Natural killer cell treated with Interleukin-12 subunit alpha and Interleukin-12 subunit beta and Interleukin-15 and Interleukin-18, amount 100 ng/mL, for 72 hours (primary cell): Measurements from ENCODE around the gene GAMT. TPM values are rescaled to one million over a fixed set of nuclear protein-coding genes. Genes with fewer than 3 reads are reported as not detected.
"Not testable (repeated sequence)": the region's sequence is repeated elsewhere in the genome, so short reads cannot be mapped to it uniquely, and the experiment has no call there.

Source experiments
- ATAC-seq, 2 donors: fragments of 150-1000 bp; cut with Tn5 transposase in 1 of 2; sonication (Bioruptor Pico), chemical (Tn5 transposase) in 1 of 2; 2 replicates each; pipeline ENCODE4 v1.10.0; 2021
- DNase-seq: peaks from one replicate; pipeline ENCODE4 v3.0.0; 2022; ENCODE audit warnings: low spot score
- H3K27ac Mint-ChIP-seq, 2 donors: 1 replicate in 1 of 2; 2 replicates in 1 of 2; pipeline ENCODE4 v1.8.0; 2022; ENCODE audit warnings: mixed read lengths in 2 of 2, mild to moderate bottlenecking in 1 of 2, moderate library complexity in 1 of 2
- H3K27me3 Mint-ChIP-seq, 2 donors: 1 replicate in 1 of 2; 2 replicates in 1 of 2; pipeline ENCODE4 v1.8.0; 2022; ENCODE audit warnings: mixed read lengths in 2 of 2
- H3K36me3 Mint-ChIP-seq: one replicate; pipeline ENCODE4 v1.8.0; 2022; ENCODE audit warnings: mixed read lengths
- H3K4me1 Mint-ChIP-seq, 2 donors: 1 replicate in 1 of 2; 2 replicates in 1 of 2; pipeline ENCODE4 v1.8.0; 2022; ENCODE audit warnings: low read depth in 2 of 2, mixed read lengths in 2 of 2, mild to moderate bottlenecking in 1 of 2
- H3K4me3 Mint-ChIP-seq: one replicate; pipeline ENCODE4 v1.8.0; 2022; ENCODE audit warnings: mixed read lengths
- H3K9me3 Mint-ChIP-seq: 2 replicates; pipeline ENCODE4 v1.8.0; 2022; ENCODE audit warnings: mixed read lengths
- total RNA-seq, 2 donors: library from RNA; stranded (reverse); gene quantifications; one replicate each; pipeline ENCODE4 v1.2.3, GENCODE V29; 2022

Gene GAMT
- total RNA-seq, 2 donors from 2014 or later, result 5.2 to 15.6 TPM

- H3K27me3 Mint-ChIP-seq, result no peaks in the 10 kb centered on the region
- H3K4me1 Mint-ChIP-seq, result peaks cover 0 to 7% of the 10 kb centered on the region in 2 donors
- H3K36me3 Mint-ChIP-seq, result peaks cover 12% of the 10 kb centered on the region
- no peak for DNase-seq
- H3K27ac Mint-ChIP-seq, result no peak overlapping the region
- ATAC-seq, result no peak
- H3K4me3 Mint-ChIP-seq, result no peak overlapping the region
- no peaks in the 10 kb centered on the region for H3K9me3 Mint-ChIP-seq
Observed at GRCh38 chr19:1427221-1427920, 26.0 kb upstream of the GAMT start.

- Mint-ChIP-seq H3K4me3 (no peak overlapping the region), H3K27me3 (no peaks in the 10 kb centered on the region), H3K4me1 (peaks cover 0 to 7% of the 10 kb centered on the region in 2 donors), H3K36me3 (peaks cover 12% of the 10 kb centered on the region), H3K9me3 (no peaks in the 10 kb centered on the region), H3K27ac (no peak overlapping the region)
- no peak for DNase-seq
- no peak for ATAC-seq
Observed at GRCh38 chr19:1426736-1427135, 25.4 kb upstream of the GAMT start.

- Mint-ChIP-seq H3K27me3 (no peaks in the 10 kb centered on the region), H3K36me3 (peaks cover 12% of the 10 kb centered on the region), H3K4me3 (no peak overlapping the region), H3K27ac (no peak overlapping the region), H3K9me3 (no peaks in the 10 kb centered on the region), H3K4me1 (peaks cover 0 to 7% of the 10 kb centered on the region in 2 donors)
- ATAC-seq (no peak), DNase-seq (no peak)
Observed at GRCh38 chr19:1425902-1426301, 24.6 kb upstream of the GAMT start.

- peaks cover 12% of the 10 kb centered on the region for H3K36me3 Mint-ChIP-seq
- H3K9me3 Mint-ChIP-seq, result no peaks in the 10 kb centered on the region
- DNase-seq (no peak), ATAC-seq (no peak)
- H3K27ac Mint-ChIP-seq, result no peak overlapping the region
- H3K4me1 Mint-ChIP-seq, result peaks cover 0 to 7% of the 10 kb centered on the region in 2 donors
- no peaks in the 10 kb centered on the region for H3K27me3 Mint-ChIP-seq
- no peak overlapping the region for H3K4me3 Mint-ChIP-seq
Observed at GRCh38 chr19:1425102-1425837, 23.9 kb upstream of the GAMT start.

- Mint-ChIP-seq H3K4me3 (no peak overlapping the region), H3K27ac (no peak overlapping the region), H3K27me3 (no peaks in the 10 kb centered on the region), H3K36me3 (peaks cover 15% of the 10 kb centered on the region), H3K4me1 (peaks cover 0 to 8% of the 10 kb centered on the region in 2 donors), H3K9me3 (no peaks in the 10 kb centered on the region)
- DNase-seq (no peak), ATAC-seq (no peak)
Observed at GRCh38 chr19:1424192-1424955, 23.0 kb upstream of the GAMT start.

GRCh38 chr19:1423436-1424191, 22.3 kb upstream of the GAMT start:
- Mint-ChIP-seq H3K36me3 (peaks cover 16% of the 10 kb centered on the region), H3K9me3 (no peaks in the 10 kb centered on the region), H3K27me3 (no peaks in the 10 kb centered on the region), H3K4me3 (no peak overlapping the region), H3K4me1 (peaks cover 0 to 10% of the 10 kb centered on the region in 2 donors), H3K27ac (no peak overlapping the region)
- DNase-seq (no peak), ATAC-seq (no peak)

GRCh38 chr19:1422943-1423342, 21.6 kb upstream of the GAMT start:
- Mint-ChIP-seq H3K27me3 (no peaks in the 10 kb centered on the region), H3K4me1 (peaks cover 0 to 10% of the 10 kb centered on the region in 2 donors), H3K36me3 (peaks cover 16% of the 10 kb centered on the region), H3K9me3 (no peaks in the 10 kb centered on the region), H3K27ac (peak overlapping the region in 1 of 2 donors; percentile 39), H3K4me3 (no peak overlapping the region)
- DNase-seq (no peak), ATAC-seq (no peak)

- no peak for DNase-seq
- Mint-ChIP-seq H3K27me3 (no peaks in the 10 kb centered on the region), H3K27ac (peak overlapping the region in 1 of 2 donors; percentile 39), H3K36me3 (peaks cover 16% of the 10 kb centered on the region), H3K4me3 (no peak overlapping the region), H3K4me1 (peaks cover 4 to 13% of the 10 kb centered on the region in 2 donors), H3K9me3 (no peaks in the 10 kb centered on the region)
- no peak for ATAC-seq
Observed at GRCh38 chr19:1422360-1422759, 21.0 kb upstream of the GAMT start.

- Mint-ChIP-seq H3K9me3 (no peaks in the 10 kb centered on the region), H3K36me3 (peaks cover 16% of the 10 kb centered on the region), H3K4me1 (peaks cover 7 to 16% of the 10 kb centered on the region in 2 donors), H3K4me3 (no peak overlapping the region), H3K27ac (no peak overlapping the region), H3K27me3 (no peaks in the 10 kb centered on the region)
- ATAC-seq (peak in 1 of 2 donors; percentile 6), DNase-seq (no peak)
Observed at GRCh38 chr19:1421958-1422305, 20.6 kb upstream of the GAMT start.

GRCh38 chr19:1421218-1421957, 20.0 kb upstream of the GAMT start:
- no peaks in the 10 kb centered on the region for H3K9me3 Mint-ChIP-seq
- peaks cover 7 to 20% of the 10 kb centered on the region in 2 donors for H3K4me1 Mint-ChIP-seq
- no peak for DNase-seq
- H3K4me3 Mint-ChIP-seq, result no peak overlapping the region
- H3K36me3 Mint-ChIP-seq, result peaks cover 16% of the 10 kb centered on the region
- no peak for ATAC-seq
- no peak overlapping the region for H3K27ac Mint-ChIP-seq
- H3K27me3 Mint-ChIP-seq, result no peaks in the 10 kb centered on the region

- DNase-seq (no peak), ATAC-seq (no peak)
- H3K4me3 Mint-ChIP-seq, result no peak overlapping the region
- H3K9me3 Mint-ChIP-seq, result no peaks in the 10 kb centered on the region
- no peak overlapping the region for H3K27ac Mint-ChIP-seq
- H3K27me3 Mint-ChIP-seq, result no peaks in the 10 kb centered on the region
- peaks cover 16% of the 10 kb centered on the region for H3K36me3 Mint-ChIP-seq
- H3K4me1 Mint-ChIP-seq, result peaks cover 12 to 26% of the 10 kb centered on the region in 2 donors
Observed at GRCh38 chr19:1420590-1420989, 19.2 kb upstream of the GAMT start.

GRCh38 chr19:1420085-1420484, 18.7 kb upstream of the GAMT start:
- H3K9me3 Mint-ChIP-seq, H3K4me3 Mint-ChIP-seq, DNase-seq, ATAC-seq, H3K27ac Mint-ChIP-seq, H3K27me3 Mint-ChIP-seq: not testable (repeated sequence)
- peaks cover 18 to 30% of the 10 kb centered on the region in 2 donors for H3K4me1 Mint-ChIP-seq
- peaks cover 16% of the 10 kb centered on the region for H3K36me3 Mint-ChIP-seq
